Cardiac septum (tissue), 1 donor: ENCODE data around the gene ATAD5. TPM values are rescaled to one million over a fixed set of nuclear protein-coding genes. Genes with fewer than 3 reads are reported as not detected.
"Not testable (repeated sequence)": the region's sequence is repeated elsewhere in the genome, so short reads cannot be mapped to it uniquely, and the experiment has no call there.

ENCODE experiments used
- DNase-seq: peaks from one replicate; pipeline ENCODE4 v3.0.0-alpha.2; 2020; ENCODE audit warnings: low spot score
- intact Hi-C: fragments of 100-400 bp; cut with DNase I; formaldehyde crosslinking; loops from one replicate; pipeline ENCODE4 v1.14.0; 2022
- total RNA-seq: library from RNA; stranded (reverse); fragmentation: NEBNext Ultra II Directional; extraction: Animal tissue kit (Norgen Biotek cat#: 25700); gene quantifications from one replicate; pipeline ENCODE4 v1.2.1, GENCODE V29; 2021
- donor health status: DM: no; HTN: no; CAD: no.

Gene ATAD5
- total RNA-seq, 1 donor from 2014 or later = 0.48 TPM

DNA sequence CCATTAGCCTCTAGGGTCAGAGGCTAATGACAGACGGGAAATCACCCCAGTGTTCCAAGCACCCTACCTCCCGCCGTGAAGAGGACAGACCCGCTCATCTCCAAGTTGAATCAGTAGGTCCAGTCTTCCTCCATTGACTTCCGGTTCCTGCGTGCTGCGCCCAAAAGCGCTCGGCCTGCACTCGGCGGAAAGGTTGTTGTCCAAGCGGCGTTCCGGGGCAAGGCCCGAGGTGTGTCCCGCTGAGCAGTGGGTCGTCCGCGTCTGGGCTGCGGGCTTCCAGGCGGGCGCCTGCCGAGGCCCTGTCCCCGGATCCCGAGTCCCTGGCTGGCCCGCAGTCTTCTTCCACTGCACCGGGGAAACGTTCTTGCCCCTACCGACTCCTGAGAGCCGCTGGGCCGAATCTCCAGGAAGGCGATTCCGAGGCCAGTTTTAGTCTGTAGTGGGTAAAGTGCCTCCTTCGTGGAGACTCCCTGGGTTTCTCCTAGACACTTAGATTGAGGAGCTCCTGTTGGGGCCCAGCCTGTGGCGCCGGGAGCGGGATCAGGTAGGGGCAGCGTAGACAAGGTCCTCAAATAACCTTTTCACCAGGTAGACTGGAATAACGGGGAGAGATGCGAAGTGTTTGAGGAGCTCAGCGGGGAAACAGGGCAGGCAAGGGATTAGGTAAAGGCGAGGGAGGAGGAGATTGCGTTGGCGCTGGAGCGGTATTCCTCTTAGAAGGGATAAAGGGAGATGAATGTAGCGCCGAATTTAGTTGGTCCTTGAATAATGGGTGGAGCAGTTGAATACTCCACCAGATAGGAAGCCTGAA is 74.5 kb downstream of the ATAD5 start, which contains the start of gene TEFM:
Gene TEFM, minus strand, starts transcription at position 138 of the 811 bp plus-strand sequence. Its CDS starts 40 bp downstream, at position 98.
- DNase-seq = peak; percentile 96
- intact Hi-C loops = loop anchor here (5.0 kb wide), 1 partner anchor 66 kb away; the partner anchor contains the start of gene RNF135

DNA sequence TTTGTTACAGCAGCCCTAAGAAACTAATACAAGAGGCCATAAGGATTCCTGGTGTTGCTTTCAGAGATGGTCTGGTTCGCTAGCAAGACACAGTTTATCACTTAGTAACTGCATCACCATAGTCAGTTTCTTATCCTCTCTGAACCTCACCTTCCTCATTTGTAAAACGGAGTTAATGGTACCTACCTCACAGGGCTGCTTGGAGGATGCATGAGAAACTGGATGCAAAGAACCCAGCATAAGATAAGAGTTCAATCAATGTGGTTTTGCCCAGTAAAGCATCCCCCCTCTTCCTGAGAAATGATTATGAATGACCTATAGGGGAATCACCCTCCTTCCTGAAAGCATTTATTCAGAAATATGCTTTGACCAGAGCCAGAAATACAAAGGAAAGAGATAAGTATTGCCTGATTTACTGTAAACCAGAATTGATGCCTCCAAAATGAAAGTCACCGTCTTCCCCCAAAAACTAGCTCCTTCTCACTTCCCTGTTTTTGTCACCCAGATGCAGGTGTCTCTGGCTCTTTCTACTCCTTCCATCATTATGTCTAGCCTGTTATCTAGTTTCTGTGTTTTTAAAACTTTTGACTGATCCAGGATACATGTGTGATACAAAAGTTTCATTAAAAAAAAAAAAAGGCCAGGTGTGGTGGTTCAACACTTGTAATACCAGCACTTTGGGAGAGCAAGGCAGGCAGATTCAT is 77.1 kb downstream of the ATAD5 start:
- no peak for DNase-seq
- intact Hi-C loops = loop anchor here (5.0 kb wide), 1 partner anchor 63 kb away; the partner anchor contains the start of gene RNF135

DNA sequence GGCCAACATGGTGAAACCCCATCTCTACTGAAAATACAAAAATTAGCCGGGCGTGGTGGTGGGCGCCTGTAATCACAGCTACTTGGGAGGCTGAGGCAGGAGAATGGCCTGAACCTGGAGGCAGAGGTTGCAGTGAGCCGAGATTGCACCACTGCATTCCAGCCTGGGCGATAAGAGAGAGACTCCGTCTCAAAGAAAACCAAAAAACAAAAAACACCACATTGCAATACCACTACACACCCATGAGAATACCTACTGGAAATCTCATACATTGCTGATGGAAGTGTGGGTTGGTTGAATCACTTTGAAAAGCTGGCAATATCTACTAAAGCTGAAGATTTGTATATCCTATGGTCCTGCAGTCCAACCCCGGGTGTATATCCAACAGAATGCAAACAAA is 78.4 kb downstream of the ATAD5 start:
- intact Hi-C loops = not testable (repeated sequence)

DNA sequence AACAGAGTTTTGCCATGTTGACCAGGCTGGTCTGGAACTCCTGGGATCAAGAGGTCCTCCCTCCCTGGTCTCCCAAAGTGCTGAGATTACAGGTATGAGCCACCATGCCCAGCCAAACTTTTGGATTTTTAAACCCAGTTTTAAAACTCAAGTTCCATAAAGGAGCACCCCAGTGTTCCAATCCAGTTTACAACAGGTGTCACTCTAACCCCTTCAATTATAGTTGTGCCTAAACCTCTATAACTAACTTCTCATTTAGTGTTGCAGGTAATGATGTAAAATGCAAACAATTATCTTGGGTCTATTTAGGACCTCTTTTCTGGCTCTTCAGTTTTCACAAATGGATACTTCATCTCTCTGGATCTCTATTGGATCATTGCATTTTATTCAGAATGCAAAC is 82.2 kb downstream of the ATAD5 start:
- no peak for DNase-seq
- intact Hi-C loops = no loop called here

More for the DNA sequence above, 78.4 kb downstream of the ATAD5 start:
- not testable (repeated sequence) for DNase-seq

DNA sequence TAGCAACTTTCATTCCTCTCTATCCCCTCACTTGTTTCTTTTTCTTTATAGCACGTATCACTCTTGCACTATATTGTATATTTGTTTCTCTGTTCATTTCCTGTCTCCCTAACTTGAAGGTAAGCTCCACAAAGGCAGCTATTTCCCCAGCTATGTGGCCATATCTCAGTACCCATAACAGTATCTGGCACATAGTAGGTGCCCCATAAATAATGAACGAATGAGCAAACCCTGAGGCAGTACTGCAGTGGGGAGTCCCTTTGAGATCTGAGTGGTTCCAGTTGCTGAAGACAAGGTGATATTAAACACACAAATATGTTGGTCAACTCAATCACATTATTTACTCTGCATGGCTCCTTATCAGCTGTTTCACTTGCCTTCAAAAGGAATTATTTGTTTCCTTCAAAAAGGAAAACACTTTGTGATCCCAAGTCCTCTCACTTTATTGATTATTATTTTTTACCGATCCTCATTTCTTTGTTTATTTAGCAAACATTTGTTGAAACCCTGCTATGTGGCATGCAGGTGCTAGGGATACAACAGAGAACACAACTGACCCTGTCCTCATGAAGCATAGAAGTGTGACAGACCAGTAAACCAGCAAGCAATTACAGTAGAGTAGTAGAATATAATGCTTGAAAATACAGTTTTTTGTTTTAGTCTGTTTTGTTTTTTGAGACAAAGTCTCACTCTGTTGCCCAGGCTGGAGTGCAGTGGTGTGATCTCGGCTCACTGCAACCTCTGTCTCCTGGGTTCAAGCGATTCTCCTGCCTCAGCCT is 84.3 kb downstream of the ATAD5 start:
- DNase-seq = no peak
- intact Hi-C loops = no loop called here

DNA sequence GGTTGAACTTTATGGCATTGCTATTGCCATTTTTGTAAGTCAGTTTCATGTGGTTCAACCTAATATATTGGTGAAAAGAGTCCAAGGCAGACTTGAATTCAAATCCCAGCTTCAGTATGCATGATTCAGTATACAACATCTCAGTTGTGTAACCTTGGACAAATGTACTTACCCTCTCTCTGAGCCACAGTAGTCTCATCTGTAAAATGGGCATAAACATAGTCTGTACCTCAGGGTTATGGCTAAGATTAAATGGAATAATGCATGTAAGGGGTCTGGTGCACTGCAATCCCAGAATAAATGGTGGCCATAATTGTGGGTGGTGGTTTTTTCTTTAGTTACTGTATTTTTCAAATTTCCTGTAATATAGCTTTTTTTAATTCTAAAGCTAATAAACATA is 85.3 kb downstream of the ATAD5 start:
- intact Hi-C loops = no loop called here
- no peak for DNase-seq

DNA sequence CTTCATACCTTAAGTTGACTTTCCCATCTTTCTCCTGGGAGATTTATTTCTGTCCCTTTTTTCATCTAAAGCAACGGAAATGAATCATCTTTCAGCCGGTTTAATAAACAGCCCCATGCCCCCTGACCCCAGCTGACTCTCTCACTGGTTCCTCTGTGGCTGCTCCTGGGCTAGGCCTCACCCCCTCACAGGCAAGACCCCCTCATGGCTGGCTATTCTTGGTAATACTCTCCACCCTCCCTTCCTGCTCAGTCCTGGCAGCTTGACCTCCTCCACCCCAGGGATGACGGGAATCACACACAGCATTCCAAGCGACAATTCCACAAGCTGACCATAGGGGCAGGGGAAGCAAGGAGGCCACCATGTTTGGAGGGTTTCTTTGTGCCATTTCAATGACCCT is 88.5 kb downstream of the ATAD5 start:
- intact Hi-C loops = no loop called here
- no peak for DNase-seq

DNA sequence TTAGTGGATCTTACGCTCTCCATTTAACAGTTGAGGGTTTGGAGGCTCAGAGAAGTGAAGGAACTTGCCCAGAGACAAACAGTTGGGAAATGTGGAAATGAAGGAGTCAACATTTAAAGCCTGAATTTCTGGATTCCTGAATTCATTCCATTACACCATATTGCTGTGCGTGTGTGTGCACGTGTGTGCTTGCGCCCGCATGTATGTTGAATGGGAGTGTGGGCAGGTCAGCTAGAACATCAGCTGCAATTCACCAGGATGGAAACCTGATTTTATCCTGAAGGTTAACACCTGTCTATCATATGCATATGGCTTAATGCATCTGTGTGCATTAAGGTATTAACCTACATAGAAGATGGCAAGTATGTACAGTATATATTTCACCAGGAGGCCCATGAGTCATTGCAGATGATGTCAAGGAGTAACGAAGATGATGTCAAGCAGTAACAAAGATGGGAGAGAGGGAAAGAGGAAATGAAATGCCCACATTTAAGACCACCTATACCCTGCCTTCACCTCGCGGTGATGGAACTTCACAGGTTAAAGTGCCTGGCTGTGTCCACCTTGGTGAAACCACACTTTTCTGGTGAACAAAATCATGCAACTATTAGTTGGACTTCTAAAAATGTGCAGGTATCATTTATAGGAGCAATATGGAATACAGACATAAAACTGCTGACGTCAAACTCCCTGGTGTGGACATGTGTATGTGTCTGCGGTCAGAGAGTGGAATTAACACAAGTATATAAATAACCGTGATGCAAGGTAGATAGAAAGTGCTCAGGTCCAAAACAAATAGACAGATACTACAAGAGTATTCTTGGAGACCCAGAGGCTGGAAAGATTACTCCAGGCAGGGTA is 89.1 kb downstream of the ATAD5 start:
- DNase-seq = no peak

DNA sequence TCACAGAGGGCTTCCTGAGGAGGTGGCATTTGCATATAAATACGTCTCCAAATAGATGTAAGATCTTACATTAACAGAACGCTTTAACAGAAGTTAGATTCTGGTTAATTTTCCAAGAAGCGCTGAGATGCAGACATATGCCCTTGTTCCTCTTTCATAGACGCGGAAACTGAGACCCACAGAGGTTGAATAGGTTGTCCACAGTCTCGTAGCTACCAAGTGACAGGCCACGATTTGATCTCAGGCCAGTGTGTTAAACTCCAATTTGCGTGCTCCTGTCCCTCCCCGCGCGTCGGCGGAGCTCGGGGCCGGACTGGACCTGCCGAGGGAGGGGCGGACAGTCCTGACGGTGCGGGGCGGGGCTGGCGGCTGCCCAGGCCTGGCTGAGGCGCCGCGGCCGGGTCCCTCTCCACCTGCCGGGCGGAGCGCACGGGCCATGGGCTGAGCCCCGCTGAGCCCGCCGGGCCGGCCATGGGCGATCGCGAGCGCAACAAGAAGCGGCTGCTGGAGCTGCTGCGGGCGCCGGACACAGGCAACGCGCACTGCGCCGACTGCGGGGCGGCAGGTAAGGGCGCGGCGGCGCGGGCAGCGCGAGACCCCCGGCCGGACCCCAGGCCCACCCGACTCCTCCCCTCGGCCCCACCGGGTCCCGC is 89.9 kb downstream of the ATAD5 start, which contains the start of gene ADAP2:
Gene ADAP2, plus strand, starts transcription at position 402 of the 653 bp plus-strand sequence. Its CDS starts 70 bp downstream, at position 472.
- intact Hi-C loops = no loop called here
- DNase-seq = peak; percentile 82

More for the DNA sequence above, 89.1 kb downstream of the ATAD5 start:
- intact Hi-C loops = no loop called here

DNA sequence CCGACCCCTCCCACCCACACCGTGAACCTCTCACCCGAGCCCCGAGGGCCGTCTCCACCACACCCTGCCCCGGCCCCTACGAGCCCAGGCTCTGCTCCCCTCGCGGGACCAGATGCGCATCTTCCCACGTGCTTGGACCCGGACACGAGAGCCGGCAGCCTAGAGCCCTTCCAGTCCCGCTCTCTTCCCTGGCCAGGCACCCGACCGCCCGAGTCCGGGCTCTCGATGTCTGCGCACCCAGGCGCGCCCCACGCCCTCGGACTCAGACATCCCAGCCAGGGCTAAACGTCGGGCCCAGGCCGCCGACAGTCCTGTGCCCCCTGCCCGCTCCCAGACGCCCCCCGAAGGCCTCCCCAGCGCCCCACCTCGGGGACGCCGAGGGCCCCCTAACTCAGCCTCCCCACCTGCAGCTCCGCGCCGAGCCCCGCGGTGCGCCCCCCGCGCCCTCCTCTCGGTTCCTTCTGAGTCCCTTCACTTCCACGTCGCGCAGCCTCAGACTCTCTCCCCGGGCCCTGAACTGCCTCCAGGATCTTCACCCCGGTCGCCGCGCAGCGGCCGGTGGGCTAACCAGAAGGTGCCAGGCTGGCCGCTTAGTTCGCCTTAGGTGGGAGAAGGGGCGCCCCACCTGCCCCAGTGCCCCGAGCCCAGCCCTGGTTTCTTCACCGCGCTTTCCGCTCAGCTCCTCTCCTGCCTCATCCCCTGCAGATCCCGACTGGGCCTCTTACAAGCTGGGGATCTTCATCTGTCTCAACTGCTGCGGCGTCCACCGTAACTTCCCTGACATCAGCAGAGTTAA is 90.7 kb downstream of the ATAD5 start:
- no peak for DNase-seq
- intact Hi-C loops = no loop called here

DNA sequence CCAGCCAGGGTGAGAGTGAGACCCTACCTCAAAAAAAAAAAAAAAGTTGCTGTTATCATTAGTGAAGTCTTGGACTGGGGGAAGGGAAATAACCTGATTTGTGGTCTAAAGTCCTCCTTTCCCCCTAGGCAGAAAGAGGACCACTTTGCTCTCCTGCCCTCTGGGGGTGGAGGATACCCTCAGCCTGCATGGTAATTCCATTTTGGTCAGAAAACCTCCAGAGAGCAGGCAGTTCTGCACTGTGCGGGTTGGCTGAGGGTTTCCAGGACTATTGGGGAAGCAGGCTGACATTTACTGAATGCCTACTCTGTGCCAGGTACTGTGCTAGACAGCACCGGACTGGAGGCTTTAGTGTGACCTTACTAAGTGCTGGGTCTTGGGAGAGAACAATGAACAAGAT is 92.6 kb downstream of the ATAD5 start:
- DNase-seq = no peak
- intact Hi-C loops = no loop called here

DNA sequence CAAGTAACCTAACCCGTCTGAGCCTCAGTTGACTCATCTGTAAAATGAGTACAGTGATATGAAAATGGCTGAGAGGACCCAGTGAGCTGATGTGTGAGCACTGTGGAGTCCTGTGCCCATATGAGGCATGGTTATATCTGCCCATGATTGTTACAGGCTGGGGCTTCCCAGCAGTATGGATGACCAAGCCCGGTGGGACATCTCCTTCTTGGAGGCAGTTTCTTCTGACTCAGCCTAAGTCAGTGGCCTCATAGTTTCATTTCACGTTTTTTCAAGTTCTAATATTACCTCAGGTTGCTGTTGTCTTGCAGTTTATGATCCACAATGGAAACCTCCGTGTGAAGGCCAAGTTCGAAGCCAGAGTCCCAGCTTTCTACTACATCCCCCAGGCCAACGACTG is 94.8 kb downstream of the ATAD5 start:
- intact Hi-C loops = no loop called here
- no peak for DNase-seq

DNA sequence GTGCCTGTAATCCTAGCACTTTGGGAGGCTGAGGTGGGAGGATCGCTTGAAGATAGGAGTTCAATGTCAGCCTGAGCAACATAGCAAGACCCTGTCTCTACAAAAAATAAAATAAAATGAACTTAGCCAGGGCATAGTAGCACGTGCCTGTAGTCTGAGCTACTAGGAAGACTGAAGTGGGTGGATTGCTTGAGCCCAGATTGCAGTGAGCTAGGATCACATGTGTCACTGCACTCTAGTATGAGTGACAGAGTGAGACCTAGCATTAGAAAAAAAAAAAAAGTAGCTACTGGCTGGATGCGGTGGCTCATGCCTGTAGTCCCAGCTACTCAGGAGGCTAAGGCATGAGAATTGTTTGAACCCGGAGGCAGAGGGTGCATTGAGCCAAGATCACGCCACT is 96.0 kb downstream of the ATAD5 start:
- no peak for DNase-seq
- intact Hi-C loops = no loop called here

DNA sequence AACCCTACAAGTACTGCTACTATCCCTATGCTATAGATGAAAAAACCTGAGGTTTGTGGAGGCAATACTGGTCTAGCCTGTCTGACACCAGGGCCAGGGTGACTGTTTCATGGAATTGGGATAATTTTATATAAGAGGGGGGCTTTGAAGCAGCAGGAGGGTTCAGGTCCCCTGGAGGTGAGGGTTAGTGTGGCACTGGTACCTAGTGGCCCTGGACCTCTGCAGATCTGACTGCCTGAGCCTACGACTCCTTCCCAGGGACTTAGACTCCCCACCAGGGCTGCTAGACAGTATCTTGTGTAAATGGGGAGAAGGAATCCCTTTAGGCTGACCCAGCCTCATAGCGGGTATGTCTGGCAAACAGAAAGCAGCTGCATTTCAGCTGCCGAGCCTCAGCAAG is 96.8 kb downstream of the ATAD5 start:
- intact Hi-C loops = no loop called here
- DNase-seq = no peak

DNA sequence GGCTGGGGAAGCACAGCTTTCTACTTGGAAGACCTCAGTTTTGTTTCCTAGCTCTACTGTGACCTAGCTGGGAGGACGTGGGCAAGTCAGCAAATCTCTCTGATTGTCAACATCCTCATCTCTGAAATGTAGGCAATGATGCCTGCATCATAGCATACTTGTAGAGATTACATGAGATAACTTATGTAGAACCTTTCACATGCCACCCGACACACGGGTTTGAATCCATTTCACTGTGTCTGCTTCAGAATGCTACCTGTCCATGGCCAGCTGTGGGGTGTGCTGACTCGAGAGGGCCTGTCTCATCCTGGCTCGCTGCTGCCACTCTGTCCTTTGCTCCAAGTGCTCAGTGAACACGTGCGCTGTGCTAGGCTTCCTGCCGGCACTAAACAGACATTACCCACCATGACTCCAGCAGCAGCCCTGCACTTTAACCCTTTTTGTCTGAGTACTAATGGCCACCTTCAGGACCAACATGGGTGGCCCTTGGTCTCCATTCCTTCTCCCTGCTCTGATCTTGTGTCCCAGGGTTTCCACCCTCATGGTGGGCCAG is 97.4 kb downstream of the ATAD5 start:
- DNase-seq = no peak
- intact Hi-C loops = no loop called here

DNA sequence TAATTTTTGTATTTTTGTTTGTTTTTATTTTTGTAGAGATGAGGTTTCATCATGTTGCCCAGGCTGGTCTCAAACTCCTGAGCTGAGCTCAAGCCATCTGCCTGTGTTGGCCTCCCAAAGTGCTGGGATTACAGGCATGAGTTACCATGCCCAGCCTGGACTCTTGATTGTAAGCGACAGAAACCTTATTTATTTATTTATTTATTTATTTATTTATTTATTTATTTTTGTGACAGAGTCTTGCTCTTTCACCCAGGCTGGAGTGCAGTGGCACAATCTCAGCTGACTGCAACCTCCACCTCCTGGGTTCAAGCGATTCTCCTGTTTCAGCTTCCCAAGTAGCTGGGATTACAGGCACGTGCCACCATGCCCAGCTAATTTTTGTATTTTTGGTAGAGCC is 98.1 kb downstream of the ATAD5 start:
- intact Hi-C loops, DNase-seq: not testable (repeated sequence)

DNA sequence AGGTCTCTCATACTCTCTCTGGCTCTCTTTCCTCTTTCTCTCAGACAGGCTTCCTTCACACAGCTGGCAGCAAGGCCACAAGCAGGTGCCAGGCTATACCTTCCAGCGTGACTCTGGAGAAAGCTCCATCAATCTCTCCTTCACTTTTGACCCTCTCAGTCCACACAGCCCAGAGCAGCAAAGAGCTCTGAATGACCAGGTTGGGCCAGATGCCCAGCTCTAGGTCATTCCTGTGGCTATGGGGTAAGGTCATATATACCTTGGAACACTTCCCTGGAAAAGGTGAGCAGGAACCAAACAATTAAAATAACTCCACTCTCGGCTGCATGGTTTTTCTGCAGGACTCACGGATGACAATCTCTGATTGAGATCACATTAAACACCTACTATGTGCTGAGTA is 98.7 kb downstream of the ATAD5 start:
- intact Hi-C loops = no loop called here

More for the DNA sequence above, 98.7 kb downstream of the ATAD5 start:
- DNase-seq = no peak
